Suprapubic skin (tissue), 4 donors: ENCODE results near the gene CBFA2T3. TPM values are rescaled to one million over a fixed set of nuclear protein-coding genes. Genes with fewer than 3 reads are reported as not detected.

Source experiments
- DNase-seq, 2 donors: peaks; one replicate each; pipeline ENCODE4 v3.0.0-alpha.2; 2019; ENCODE audit warnings: low spot score in 2 of 2
- H3K27ac ChIP-seq: fragments of 200-600 bp; sonication (generic); one replicate; pipeline ENCODE4 v1.5.1; 2019
- H3K27me3 ChIP-seq: fragments of 200-600 bp; sonication (generic); one replicate; pipeline ENCODE4 v1.5.1; 2019
- H3K36me3 ChIP-seq: fragments of 200-600 bp; sonication (generic); one replicate; pipeline ENCODE4 v1.5.1; 2019
- H3K4me1 ChIP-seq: fragments of 200-600 bp; sonication (generic); one replicate; pipeline ENCODE4 v1.5.1; 2019
- H3K4me3 ChIP-seq: fragments of 200-600 bp; sonication (generic); one replicate; pipeline ENCODE4 v1.5.1; 2019; ENCODE audit warnings: mild to moderate bottlenecking
- H3K9me3 ChIP-seq: fragments of 200-600 bp; sonication (generic); one replicate; pipeline ENCODE4 v1.5.1; 2019
- EP300 ChIP-seq: sonication (generic); formaldehyde crosslinking; IDR thresholded peaks from one replicate; pipeline ENCODE4 v1.6.1; 2017; ENCODE audit warnings: antibody characterized with exemption
- POLR2A ChIP-seq, 2 donors: fragments of 450-650 bp; IDR thresholded peaks; one replicate each; pipeline ENCODE4 v1.6.1; 2017; ENCODE audit warnings: antibody characterized with exemption in 2 of 2, mild to moderate bottlenecking in 2 of 2, moderate library complexity in 2 of 2
- POLR2AphosphoS5 ChIP-seq, 3 donors: sonication (generic); formaldehyde crosslinking; IDR thresholded peaks; one replicate each; pipeline ENCODE4 v1.6.1; 2017; ENCODE audit warnings: antibody characterized with exemption in 3 of 3
- WGBS: methylation state at CpG from one replicate; pipeline ENCODE4 v1.1.5; 2018; 5-methylcytosine and 5-hydroxymethylcytosine counted together
- total RNA-seq, 4 donors: library from RNA; depleted of rRNA; stranded (reverse); fragments of >200 nt; gene quantifications; one replicate each; pipeline ENCODE4 v1.1.0, GENCODE V29; 2016
- TF ChIP-seq, protein P1 (sequence below), 2 donors: fragments of 200-600 bp in 1 of 2; fragments of 450-650 bp in 1 of 2; sonication (generic) in 1 of 2; IDR thresholded peaks; one replicate each; pipeline ENCODE4 v1.5.1; 2016 to 2019; ENCODE audit warnings: antibody characterized with exemption in 2 of 2, mild to moderate bottlenecking in 1 of 2, moderate library complexity in 1 of 2

CBFA2T3 gene
- total RNA-seq, 4 donors from 2014 or later, result 1.5 to 6.6 (median 2.9) TPM

GRCh38 chr16:88957887-88958577, 19.0 kb downstream of the CBFA2T3 start:
- H3K27ac ChIP-seq, result no peak overlapping the region
- peaks cover 5% of the 10 kb centered on the region for H3K4me1 ChIP-seq
- no peak overlapping the region for H3K4me3 ChIP-seq
- H3K27me3 ChIP-seq, result peaks cover 30% of the 10 kb centered on the region
- DNase-seq, result no peak
- TF ChIP-seq POLR2AphosphoS5 (IDR thresholded peaks at IDR 0.05) (no peak), POLR2A (IDR thresholded peaks at IDR 0.05) (no peak), EP300 (no peak)
- TF ChIP-seq, protein P1, sequence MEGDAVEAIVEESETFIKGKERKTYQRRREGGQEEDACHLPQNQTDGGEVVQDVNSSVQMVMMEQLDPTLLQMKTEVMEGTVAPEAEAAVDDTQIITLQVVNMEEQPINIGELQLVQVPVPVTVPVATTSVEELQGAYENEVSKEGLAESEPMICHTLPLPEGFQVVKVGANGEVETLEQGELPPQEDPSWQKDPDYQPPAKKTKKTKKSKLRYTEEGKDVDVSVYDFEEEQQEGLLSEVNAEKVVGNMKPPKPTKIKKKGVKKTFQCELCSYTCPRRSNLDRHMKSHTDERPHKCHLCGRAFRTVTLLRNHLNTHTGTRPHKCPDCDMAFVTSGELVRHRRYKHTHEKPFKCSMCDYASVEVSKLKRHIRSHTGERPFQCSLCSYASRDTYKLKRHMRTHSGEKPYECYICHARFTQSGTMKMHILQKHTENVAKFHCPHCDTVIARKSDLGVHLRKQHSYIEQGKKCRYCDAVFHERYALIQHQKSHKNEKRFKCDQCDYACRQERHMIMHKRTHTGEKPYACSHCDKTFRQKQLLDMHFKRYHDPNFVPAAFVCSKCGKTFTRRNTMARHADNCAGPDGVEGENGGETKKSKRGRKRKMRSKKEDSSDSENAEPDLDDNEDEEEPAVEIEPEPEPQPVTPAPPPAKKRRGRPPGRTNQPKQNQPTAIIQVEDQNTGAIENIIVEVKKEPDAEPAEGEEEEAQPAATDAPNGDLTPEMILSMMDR (IDR thresholded peaks at IDR 0.05), result no peak
- WGBS, result 84% methylated on average over 25 of the region's 25 CpGs
- H3K36me3 ChIP-seq, result no peaks in the 10 kb centered on the region
- no peaks in the 10 kb centered on the region for H3K9me3 ChIP-seq

- no peak for DNase-seq
- 89% methylated on average over 5 of the region's 9 CpGs for WGBS
- peaks cover 29% of the 10 kb centered on the region for H3K27me3 ChIP-seq
Observed at GRCh38 chr16:88957433-88957767, 19.6 kb downstream of the CBFA2T3 start.

DNA sequence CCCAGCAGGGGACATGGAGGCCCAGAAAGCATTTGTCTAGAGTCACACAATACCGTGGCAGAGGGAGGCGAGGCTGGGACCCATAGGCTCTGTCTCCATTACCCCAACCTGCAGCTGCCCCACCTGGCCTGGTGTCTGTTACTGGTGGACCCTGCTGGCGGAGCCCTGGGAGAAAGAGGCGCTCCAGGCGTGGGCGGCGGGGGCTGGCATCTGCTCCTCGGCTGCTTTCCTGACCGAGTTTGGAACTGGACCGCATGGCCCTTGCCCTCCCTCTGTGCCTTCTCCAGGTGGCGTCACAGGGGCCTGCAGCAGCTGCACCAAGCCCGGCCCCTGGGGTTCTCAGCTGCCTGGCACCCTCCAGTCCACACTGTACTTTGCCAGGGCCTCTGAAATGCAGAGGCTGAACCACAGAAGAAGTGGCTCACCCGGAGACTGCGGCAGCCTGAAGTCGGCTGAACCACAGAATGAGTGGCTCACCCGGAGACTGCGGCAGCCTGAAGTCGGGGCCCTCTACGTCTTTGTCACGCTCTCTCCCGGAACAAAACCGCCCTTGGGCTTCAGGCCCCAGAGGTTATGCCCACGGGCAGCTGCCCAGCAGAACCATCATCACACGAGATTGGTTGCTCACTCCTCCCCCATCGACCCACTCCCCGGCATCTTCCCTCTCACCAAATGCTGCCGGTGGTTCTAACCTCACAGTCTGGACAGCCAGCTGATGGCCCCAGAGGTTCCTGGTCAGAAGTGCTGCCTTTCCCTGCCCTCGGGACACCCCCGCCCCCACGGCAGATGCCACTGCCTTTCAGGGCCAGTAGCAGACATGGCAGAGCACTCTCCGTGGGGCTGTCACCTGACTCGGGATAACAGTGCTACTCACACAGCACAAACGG, 20.2 kb downstream of the CBFA2T3 start:
- 79% methylated on average over 14 of the region's 33 CpGs for WGBS
- H3K9me3 ChIP-seq, result no peaks in the 10 kb centered on the region
- H3K4me1 ChIP-seq, result peaks cover 5% of the 10 kb centered on the region
- no peak for DNase-seq
- H3K36me3 ChIP-seq, result no peaks in the 10 kb centered on the region
- H3K4me3 ChIP-seq, result no peak overlapping the region
- TF ChIP-seq EP300 (no peak), POLR2AphosphoS5 (IDR thresholded peaks at IDR 0.05) (no peak), POLR2A (IDR thresholded peaks at IDR 0.05) (no peak)
- TF ChIP-seq, protein P1 (IDR thresholded peaks at IDR 0.05), result no peak
- H3K27me3 ChIP-seq, result peaks cover 33% of the 10 kb centered on the region
- H3K27ac ChIP-seq, result no peak overlapping the region

More at GRCh38 chr16:88957433-88957767, 19.6 kb downstream of the CBFA2T3 start:
- H3K4me1 ChIP-seq, result peaks cover 5% of the 10 kb centered on the region
- H3K4me3 ChIP-seq, result no peak overlapping the region
- TF ChIP-seq, protein P1 (IDR thresholded peaks at IDR 0.05), result no peak
- no peak for TF ChIP-seq POLR2AphosphoS5 (IDR thresholded peaks at IDR 0.05)
- TF ChIP-seq EP300, result no peak
- TF ChIP-seq POLR2A (IDR thresholded peaks at IDR 0.05), result no peak
- no peak overlapping the region for H3K27ac ChIP-seq
- no peaks in the 10 kb centered on the region for H3K9me3 ChIP-seq
- H3K36me3 ChIP-seq, result no peaks in the 10 kb centered on the region

GRCh38 chr16:88955906-88956305, 21.1 kb downstream of the CBFA2T3 start:
- Histone ChIP-seq H3K27ac (no peak overlapping the region), H3K27me3 (peaks cover 38% of the 10 kb centered on the region), H3K4me3 (no peak overlapping the region), H3K4me1 (peaks cover 5% of the 10 kb centered on the region), H3K9me3 (no peaks in the 10 kb centered on the region), H3K36me3 (no peaks in the 10 kb centered on the region)
- 54% methylated on average over 5 of the region's 14 CpGs for whole genome bisulfite sequencing
- DNase-seq, result no peak
- TF ChIP-seq, protein P1 (IDR thresholded peaks at IDR 0.05), result no peak
- TF ChIP-seq POLR2A (IDR thresholded peaks at IDR 0.05) (no peak), POLR2AphosphoS5 (IDR thresholded peaks at IDR 0.05) (no peak), EP300 (no peak)

- peaks cover 5% of the 10 kb centered on the region for H3K4me1 ChIP-seq
- H3K36me3 ChIP-seq, result no peaks in the 10 kb centered on the region
- TF ChIP-seq, protein P1 (IDR thresholded peaks at IDR 0.05), result no peak
- DNase-seq, result no peak
- no peaks in the 10 kb centered on the region for H3K9me3 ChIP-seq
- peaks cover 23% of the 10 kb centered on the region for H3K27me3 ChIP-seq
- WGBS, result 61% methylated on average over 14 of the region's 28 CpGs
- H3K4me3 ChIP-seq, result no peak overlapping the region
- no peak overlapping the region for H3K27ac ChIP-seq
Observed at GRCh38 chr16:88953003-88953690, 23.9 kb downstream of the CBFA2T3 start.
